HFFc6 (cell line): ENCODE data around the gene ITGA11. TPM values are rescaled to one million over a fixed set of nuclear protein-coding genes. Genes with fewer than 3 reads are reported as not detected.

ENCODE experiments used
- DNase-seq: peaks from one replicate; pipeline ENCODE4 v3.0.0-alpha.2; 2018
- H3K27ac Mint-ChIP-seq: 2 replicates; pipeline ENCODE4 v1.8.0; 2020; ENCODE audit warnings: mild to moderate bottlenecking, mixed read lengths
- H3K27me3 Mint-ChIP-seq: 2 replicates; pipeline ENCODE4 v1.8.0; 2021; ENCODE audit warnings: mild to moderate bottlenecking, moderate library complexity, mixed read lengths; ENCODE audit not compliant: insufficient read depth
- H3K36me3 Mint-ChIP-seq: 2 replicates; pipeline ENCODE4 v1.8.0; 2021; ENCODE audit warnings: low read depth, mixed read lengths
- H3K4me1 Mint-ChIP-seq: 2 replicates; pipeline ENCODE4 v1.8.0; 2020; ENCODE audit warnings: low read depth, mixed read lengths
- H3K4me3 Mint-ChIP-seq: 2 replicates; pipeline ENCODE4 v1.8.0; 2020; ENCODE audit warnings: mild to moderate bottlenecking, moderate library complexity, mixed read lengths
- H3K9me3 Mint-ChIP-seq: 2 replicates; pipeline ENCODE4 v1.8.0; 2020; ENCODE audit warnings: mild to moderate bottlenecking, mixed read lengths
- CTCF ChIP-seq: fragments of 200-600 bp; sonication (generic); IDR thresholded peaks from 2 replicates; pipeline ENCODE4 v1.5.0; 2021; ENCODE audit warnings: antibody characterized with exemption, mild to moderate bottlenecking
- total RNA-seq, 6 experiments: library from RNA; stranded (reverse); fragmentation: NEBNext Ultra II Directional; extraction: Animal tissue kit (Norgen Biotek cat#: 25700); gene quantifications; 2 replicates in 1 of 6; 3 replicates in 5 of 6; pipeline ENCODE4 v1.2.3, GENCODE V29; 2021

ITGA11 gene
- total RNA-seq, 6 experiments from 2014 or later: 1.2 to 2.1 (median 1.4) TPM

- TF ChIP-seq CTCF: no peak
- DNase-seq: no peak
- peaks cover 6% of the 10 kb centered on the region; the same call in 1 of the 2 replicates for H3K36me3 Mint-ChIP-seq
- no peaks in the 10 kb centered on the region for H3K9me3 Mint-ChIP-seq
- no peak overlapping the region for H3K27ac Mint-ChIP-seq
- no peak overlapping the region for H3K4me3 Mint-ChIP-seq
- peaks cover 19% of the 10 kb centered on the region for H3K4me1 Mint-ChIP-seq
- no peaks in the 10 kb centered on the region for H3K27me3 Mint-ChIP-seq
Measured at GRCh38 chr15:68378595-68378994, 53.4 kb downstream of the ITGA11 start.

- H3K36me3 Mint-ChIP-seq: peaks cover 5% of the 10 kb centered on the region; the same call in 1 of the 2 replicates
- H3K4me1 Mint-ChIP-seq: peaks cover 13% of the 10 kb centered on the region
- TF ChIP-seq CTCF: no peak
- no peaks in the 10 kb centered on the region for H3K9me3 Mint-ChIP-seq
- H3K27ac Mint-ChIP-seq: no peak overlapping the region
- no peaks in the 10 kb centered on the region for H3K27me3 Mint-ChIP-seq
- H3K4me3 Mint-ChIP-seq: no peak overlapping the region
- DNase-seq: no peak
Measured at GRCh38 chr15:68377766-68378165, 54.2 kb downstream of the ITGA11 start.

GRCh38 chr15:68376447-68377060 lies 55.4 kb downstream of the ITGA11 start:
- H3K27me3 Mint-ChIP-seq: no peaks in the 10 kb centered on the region
- no peak for TF ChIP-seq CTCF
- no peak overlapping the region for H3K4me3 Mint-ChIP-seq
- peaks cover 7% of the 10 kb centered on the region for H3K4me1 Mint-ChIP-seq
- no peak for DNase-seq
- H3K27ac Mint-ChIP-seq: no peak overlapping the region
- H3K9me3 Mint-ChIP-seq: no peaks in the 10 kb centered on the region
- no peaks in the 10 kb centered on the region for H3K36me3 Mint-ChIP-seq

- Mint-ChIP-seq H3K9me3 (no peaks in the 10 kb centered on the region), H3K36me3 (no peaks in the 10 kb centered on the region), H3K4me1 (peaks cover 7% of the 10 kb centered on the region), H3K4me3 (no peak overlapping the region), H3K27ac (no peak overlapping the region), H3K27me3 (no peaks in the 10 kb centered on the region)
- no peak for DNase-seq
- TF ChIP-seq CTCF: no peak
Measured at GRCh38 chr15:68375716-68376220, 56.2 kb downstream of the ITGA11 start.

- no peak for TF ChIP-seq CTCF
- Mint-ChIP-seq H3K36me3 (no peaks in the 10 kb centered on the region), H3K9me3 (no peaks in the 10 kb centered on the region), H3K27ac (no peak overlapping the region), H3K4me3 (no peak overlapping the region), H3K27me3 (no peaks in the 10 kb centered on the region), H3K4me1 (peaks cover 7% of the 10 kb centered on the region)
- no peak for DNase-seq
Measured at GRCh38 chr15:68375191-68375631, 56.8 kb downstream of the ITGA11 start.
